ENCODE measurements around the gene ELAVL2. TPM values are rescaled to one million over a fixed set of nuclear protein-coding genes. Genes with fewer than 3 reads are reported as not detected.

Gene ELAVL2
- total and polyA plus RNA-seq, 2 donors (not counting 3 experiments of a cell fraction or from before 2014, with no cell fraction given) = 0.06 to 0.20 TPM

DNA sequence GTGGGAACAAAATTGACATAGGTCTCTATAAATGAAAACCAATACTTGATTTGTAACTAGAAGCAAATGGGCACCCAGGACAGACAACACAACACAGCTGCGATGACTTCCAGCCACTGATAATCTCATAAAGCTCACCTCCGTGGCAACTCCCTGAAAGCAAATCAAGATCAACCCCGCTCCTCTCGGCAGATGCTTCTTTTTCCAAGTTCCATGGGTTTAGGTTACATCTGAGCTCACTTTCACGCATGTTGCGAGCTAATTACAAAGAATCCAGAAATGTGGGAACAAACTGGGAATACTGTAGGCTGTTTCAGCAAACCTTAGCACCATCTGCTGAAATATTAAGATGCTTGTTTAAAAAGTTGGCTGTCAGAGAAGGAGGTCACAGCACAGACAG lies 153.9 kb downstream of the ELAVL2 start:
- no peaks in the 10 kb centered on the region for H3K36me3 ChIP-seq (ENCODE audit: control insufficient read depth in 2 of 2, extremely low read depth in 1 of 2, insufficient read depth in 2 of 2, low read length in 2 of 2)
- H3K79me2 ChIP-seq (ENCODE audit: control insufficient read depth, insufficient read depth, low read length) = no peaks in the 10 kb centered on the region
- H4K20me1 ChIP-seq (replicated peaks; ENCODE audit: control insufficient read depth, extremely low read depth, insufficient read depth, low read length) = no peaks in the 10 kb centered on the region
- no peaks in the 10 kb centered on the region for H3K9me3 ChIP-seq (replicated peaks; ENCODE audit: control insufficient read depth, insufficient read depth, low read length)
- POLR2A ChIA-PET = no interaction called here
- H3K27me3 ChIP-seq (ENCODE audit: control insufficient read depth in 2 of 2, insufficient read depth in 2 of 2, low read length in 2 of 2) = no peaks in the 10 kb centered on the region
- no peak overlapping the region for H3K9ac ChIP-seq (replicated peaks; ENCODE audit: extremely low read depth, insufficient read depth, low read length)
- DNase-seq (ENCODE audit: low read depth, low spot score) (no peak), FAIRE-seq (no peak)
- no peak overlapping the region for H3K27ac ChIP-seq (ENCODE audit: insufficient read depth, low read depth, low read length)
- intact Hi-C loops (cut with micrococcal nuclease) (no loop called here), dilution Hi-C loops (cut with MboI; ENCODE audit: extremely low pct_ligation_motif_present, low sequenced_read_pairs) (no loop called here)
- H2AFZ ChIP-seq (ENCODE audit: low read depth, low read length) = no peak overlapping the region
- no peak overlapping the region for H3K4me3 ChIP-seq (replicated peaks in 1 of 3; ENCODE audit: insufficient read depth in 1 of 3, low read depth in 1 of 3, low read length in 3 of 3)
- TF ChIP-seq, protein P1, sequence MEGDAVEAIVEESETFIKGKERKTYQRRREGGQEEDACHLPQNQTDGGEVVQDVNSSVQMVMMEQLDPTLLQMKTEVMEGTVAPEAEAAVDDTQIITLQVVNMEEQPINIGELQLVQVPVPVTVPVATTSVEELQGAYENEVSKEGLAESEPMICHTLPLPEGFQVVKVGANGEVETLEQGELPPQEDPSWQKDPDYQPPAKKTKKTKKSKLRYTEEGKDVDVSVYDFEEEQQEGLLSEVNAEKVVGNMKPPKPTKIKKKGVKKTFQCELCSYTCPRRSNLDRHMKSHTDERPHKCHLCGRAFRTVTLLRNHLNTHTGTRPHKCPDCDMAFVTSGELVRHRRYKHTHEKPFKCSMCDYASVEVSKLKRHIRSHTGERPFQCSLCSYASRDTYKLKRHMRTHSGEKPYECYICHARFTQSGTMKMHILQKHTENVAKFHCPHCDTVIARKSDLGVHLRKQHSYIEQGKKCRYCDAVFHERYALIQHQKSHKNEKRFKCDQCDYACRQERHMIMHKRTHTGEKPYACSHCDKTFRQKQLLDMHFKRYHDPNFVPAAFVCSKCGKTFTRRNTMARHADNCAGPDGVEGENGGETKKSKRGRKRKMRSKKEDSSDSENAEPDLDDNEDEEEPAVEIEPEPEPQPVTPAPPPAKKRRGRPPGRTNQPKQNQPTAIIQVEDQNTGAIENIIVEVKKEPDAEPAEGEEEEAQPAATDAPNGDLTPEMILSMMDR (IDR thresholded peaks at IDR 0.05; ENCODE audit: extremely low read depth in 1 of 2, insufficient read depth in 1 of 2, low read depth in 1 of 2, low read length in 2 of 2) = no peak
- TF ChIP-seq POLR2A (IDR thresholded peaks at IDR 0.05; ENCODE audit: low read depth, low read length) (no peak), EZH2 (IDR thresholded peaks at IDR 0.05; ENCODE audit: borderline replicate concordance, low read depth, low read length, severe bottlenecking) (no peak), MYC (IDR thresholded peaks at IDR 0.05; ENCODE audit: low read depth, low read length) (no peak), JUN (IDR thresholded peaks at IDR 0.05; ENCODE audit: borderline replicate concordance, insufficient read depth, insufficient read length, low read depth) (no peak), GATA2 (IDR thresholded peaks at IDR 0.05; ENCODE audit: insufficient read depth, insufficient read length, low read depth, low read length) (no peak)
- BruUV-seq (replicated peaks) = no TSS peak
- H3K9me1 ChIP-seq (replicated peaks; ENCODE audit: control insufficient read depth, extremely low read depth, insufficient read depth, low read length) = no peaks in the 10 kb centered on the region
- no peak overlapping the region for H3K4me2 ChIP-seq (ENCODE audit: insufficient read depth, low read length)
- CTCF ChIA-PET = no interaction called here
- H3K4me1 ChIP-seq (ENCODE audit: control insufficient read depth, extremely low read depth, insufficient read depth, low read length) = no peaks in the 10 kb centered on the region

DNA sequence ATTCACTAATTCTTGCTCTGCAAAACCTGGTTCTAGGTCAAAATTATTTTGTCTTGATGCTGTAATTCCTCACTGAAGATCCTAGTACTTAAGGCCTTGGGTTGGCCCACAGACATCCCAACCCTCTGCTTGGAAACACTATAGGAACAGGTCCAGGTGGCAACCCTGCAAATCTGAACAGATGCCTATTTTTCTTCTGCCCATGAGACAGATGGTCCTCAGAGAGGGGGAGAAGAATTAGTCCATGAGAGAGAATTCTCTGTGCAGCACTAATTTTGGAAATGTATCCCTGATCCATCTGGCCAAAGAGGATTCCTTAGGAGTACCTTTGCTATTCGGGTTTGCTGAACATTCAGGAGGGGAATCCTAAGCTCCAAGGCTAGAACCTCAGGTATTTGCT lies 156.3 kb downstream of the ELAVL2 start:
- no peaks in the 10 kb centered on the region for H3K9me1 ChIP-seq (replicated peaks; ENCODE audit: control insufficient read depth, extremely low read depth, insufficient read depth, low read length)
- H3K9ac ChIP-seq (replicated peaks; ENCODE audit: extremely low read depth, insufficient read depth, low read length) = no peak overlapping the region
- no peaks in the 10 kb centered on the region for H3K36me3 ChIP-seq (ENCODE audit: control insufficient read depth in 2 of 2, extremely low read depth in 1 of 2, insufficient read depth in 2 of 2, low read length in 2 of 2)
- intact Hi-C loops (cut with micrococcal nuclease) = no loop called here
- ChIA-PET CTCF (no interaction called here), POLR2A (no interaction called here)
- dilution Hi-C loops (cut with MboI; ENCODE audit: extremely low pct_ligation_motif_present, low sequenced_read_pairs) = no loop called here
- H3K4me3 ChIP-seq (replicated peaks in 1 of 3; ENCODE audit: insufficient read depth in 1 of 3, low read depth in 1 of 3, low read length in 3 of 3) = no peak overlapping the region
- no peaks in the 10 kb centered on the region for H3K79me2 ChIP-seq (ENCODE audit: control insufficient read depth, insufficient read depth, low read length)
- TF ChIP-seq, protein P1 (IDR thresholded peaks at IDR 0.05; ENCODE audit: extremely low read depth in 1 of 2, insufficient read depth in 1 of 2, low read depth in 1 of 2, low read length in 2 of 2) = no peak
- TF ChIP-seq FOS (IDR thresholded peaks at IDR 0.05; ENCODE audit: borderline replicate concordance, insufficient read depth, low read length) (no peak), POLR2AphosphoS5 (IDR thresholded peaks at IDR 0.05; ENCODE audit: insufficient read depth, low read depth, low read length) (no peak), POLR2A (IDR thresholded peaks at IDR 0.05; ENCODE audit: low read depth, low read length) (no peak), GATA2 (IDR thresholded peaks at IDR 0.05; ENCODE audit: insufficient read depth, insufficient read length, low read depth, low read length) (no peak), JUN (IDR thresholded peaks at IDR 0.05; ENCODE audit: borderline replicate concordance, insufficient read depth, insufficient read length, low read depth) (no peak), EZH2 (IDR thresholded peaks at IDR 0.05; ENCODE audit: borderline replicate concordance, low read depth, low read length, severe bottlenecking) (no peak), MYC (IDR thresholded peaks at IDR 0.05; ENCODE audit: low read depth, low read length) (no peak)
- TF ChIP-seq, protein P2, sequence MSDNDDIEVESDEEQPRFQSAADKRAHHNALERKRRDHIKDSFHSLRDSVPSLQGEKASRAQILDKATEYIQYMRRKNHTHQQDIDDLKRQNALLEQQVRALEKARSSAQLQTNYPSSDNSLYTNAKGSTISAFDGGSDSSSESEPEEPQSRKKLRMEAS (IDR thresholded peaks at IDR 0.05; ENCODE audit: insufficient read depth, insufficient read length) = no peak
- H4K20me1 ChIP-seq (replicated peaks; ENCODE audit: control insufficient read depth, extremely low read depth, insufficient read depth, low read length) = no peaks in the 10 kb centered on the region
- H3K27ac ChIP-seq (ENCODE audit: insufficient read depth, low read depth, low read length) = no peak overlapping the region
- H3K27me3 ChIP-seq (ENCODE audit: control insufficient read depth in 2 of 2, insufficient read depth in 2 of 2, low read length in 2 of 2) = no peaks in the 10 kb centered on the region
- BruUV-seq (replicated peaks) = no TSS peak
- FAIRE-seq (no peak), DNase-seq (ENCODE audit: low read depth, low spot score) (no peak)
- no peaks in the 10 kb centered on the region for H3K4me1 ChIP-seq (ENCODE audit: control insufficient read depth, extremely low read depth, insufficient read depth, low read length)
- H3K4me2 ChIP-seq (ENCODE audit: insufficient read depth, low read length) = no peak overlapping the region
- H3K9me3 ChIP-seq (replicated peaks; ENCODE audit: control insufficient read depth, insufficient read depth, low read length) = no peaks in the 10 kb centered on the region
- no peak overlapping the region for H2AFZ ChIP-seq (ENCODE audit: low read depth, low read length)

All from endothelial cell of umbilical vein (primary cell).